ENCODE results near the gene PERM1.

- TF ChIP-seq CTCF (conservative IDR thresholded peaks at IDR 0.05; ENCODE audit: low read length), result no peak
- TF ChIP-seq EZH2phosphoT487 (IDR thresholded peaks at IDR 0.05; ENCODE audit: borderline replicate concordance, low read depth, low read length), result no peak
Observed at GRCh38 chr1:1003618-1004419, 21.9 kb upstream of the PERM1 start.
